Adrenal gland (tissue), 12 donors: Measurements from ENCODE around the gene GATA2. TPM values are rescaled to one million over a fixed set of nuclear protein-coding genes. Genes with fewer than 3 reads are reported as not detected.

ENCODE experiments used
- DNase-seq, 7 donors: peaks; one replicate each; pipeline ENCODE4 v3.0.0-alpha.2; 2019 to 2020
- H3K27ac ChIP-seq, 5 donors: fragments of 200-600 bp; sonication (generic) in 4 of 5; 1 replicate in 3 of 5; 2 replicates in 2 of 5; pipeline versions ENCODE4 v1.5.1 to v1.8.0; 2016 to 2020; ENCODE audit warnings: mild to moderate bottlenecking in 1 of 5
- H3K27me3 ChIP-seq: fragments of 200-600 bp; 2 replicates; pipeline ENCODE4 v1.8.0; 2021
- H3K36me3 ChIP-seq, 2 donors: fragments of 200-600 bp; replicated peaks in 1 of 2; 1 replicate in 1 of 2; 2 replicates in 1 of 2; pipeline versions ENCODE4 v1.5.1 to v1.8.0; 2018 to 2022
- H3K4me1 ChIP-seq, 2 donors: fragments of 200-600 bp; replicated peaks in 1 of 2; 1 replicate in 1 of 2; 2 replicates in 1 of 2; pipeline versions ENCODE4 v1.5.1 to v1.8.0; 2018 to 2021
- H3K4me3 ChIP-seq, 4 donors: fragments of 200-600 bp; sonication (generic) in 3 of 4; one replicate each; pipeline ENCODE4 v1.5.1; 2016 to 2018
- H3K9me3 ChIP-seq, 3 donors: fragments of 200-600 bp; sonication (generic) in 1 of 3; replicated peaks in 1 of 3; 1 replicate in 2 of 3; 2 replicates in 1 of 3; pipeline versions ENCODE4 v1.5.1 to v1.8.0; 2016 to 2021
- POLR2A ChIP-seq, 2 donors: fragments of 450-650 bp; IDR thresholded peaks; one replicate each; pipeline ENCODE4 v1.6.1; 2017; ENCODE audit warnings: antibody characterized with exemption in 2 of 2, mild to moderate bottlenecking in 2 of 2, moderate library complexity in 1 of 2
- WGBS, 4 donors: extraction: QIAGEN DNeasy Blood & Tissue Kit in 2 of 4; methylation state at CpG; one replicate each; pipeline versions ENCODE4 v1.1.5 to v1.1.7; 2013 to 2017; 5-methylcytosine and 5-hydroxymethylcytosine counted together
- intact Hi-C, 2 donors: fragments of 100-400 bp; cut with DNase I; formaldehyde crosslinking; loops; one replicate each; pipeline versions ENCODE4 v1.14.1 to v1.15.0; 2022 to 2023
- polyA plus RNA-seq, 3 donors: library from polyadenylated mRNA; stranded (reverse); fragments of 200-250 nt in 2 of 3; fragments of 350-450 nt in 1 of 3; fragmentation: Illumina TruSeq in 1 of 3; extraction: RNeasy Lipid Tissue Mini Kit (QIAGEN cat#74804) in 1 of 3; gene quantifications; one replicate each; pipeline ENCODE4 v1.2.3, GENCODE V29; 2013 to 2014
- total RNA-seq, 9 donors: library from RNA; depleted of rRNA in 4 of 9; stranded (reverse); fragments of >200 nt in 4 of 9; fragments of 120-200 nt in 1 of 9; fragmentation: NEBNext Ultra II Directional in 1 of 9; extraction: Animal tissue kit (Norgen Biotek cat#: 25700) in 1 of 9; gene quantifications; one replicate each; pipeline versions ENCODE4 v1.1.0 to v1.2.4, GENCODE V29; 2013 to 2023
- TF ChIP-seq, protein P1 (sequence below), 6 experiments: fragments of 450-650 bp in 4 of 6; fragments of 200-600 bp in 2 of 6; sonication (generic) in 1 of 6; IDR thresholded peaks; 1 replicate in 5 of 6; 2 replicates in 1 of 6; pipeline versions ENCODE4 v1.5.1 to v1.8.0; 2016 to 2021; ENCODE audit warnings: antibody characterized with exemption in 6 of 6, mild to moderate bottlenecking in 2 of 6, moderate library complexity in 1 of 6
- donor health status: healthy with polysubstance abuse.
- donor health status: Bipolar disorder and iron deficiency.
- donor health status: DM: yes; HTN: yes; CAD: no.
- donor health status: DM: no; HTN: no; CAD: no.
- donor health status: DM: no; HTN: no; CAD: no.
- donor health status: DM: yes; HTN: yes; CAD: no.

GATA2 gene
- total and polyA plus RNA-seq, 12 donors, result 3.4 to 37.5 (median 7.4) TPM

- Histone ChIP-seq H3K4me1 (no peaks in the 10 kb centered on the region), H3K36me3 (no peaks in the 10 kb centered on the region), H3K9me3 (no peaks in the 10 kb centered on the region), H3K27me3 (peaks cover 4% of the 10 kb centered on the region), H3K4me3 (no peak overlapping the region), H3K27ac (no peak overlapping the region)
- 80 to 89% (median 88%) methylated on average over 2 of the region's 2 CpGs; no CpG with 5 or more reads in 1 of the 4 donors for WGBS, 4 donors
- intact Hi-C loops, result no loop called here
- TF ChIP-seq POLR2A (IDR thresholded peaks at IDR 0.05), result no peak
- TF ChIP-seq, protein P1, sequence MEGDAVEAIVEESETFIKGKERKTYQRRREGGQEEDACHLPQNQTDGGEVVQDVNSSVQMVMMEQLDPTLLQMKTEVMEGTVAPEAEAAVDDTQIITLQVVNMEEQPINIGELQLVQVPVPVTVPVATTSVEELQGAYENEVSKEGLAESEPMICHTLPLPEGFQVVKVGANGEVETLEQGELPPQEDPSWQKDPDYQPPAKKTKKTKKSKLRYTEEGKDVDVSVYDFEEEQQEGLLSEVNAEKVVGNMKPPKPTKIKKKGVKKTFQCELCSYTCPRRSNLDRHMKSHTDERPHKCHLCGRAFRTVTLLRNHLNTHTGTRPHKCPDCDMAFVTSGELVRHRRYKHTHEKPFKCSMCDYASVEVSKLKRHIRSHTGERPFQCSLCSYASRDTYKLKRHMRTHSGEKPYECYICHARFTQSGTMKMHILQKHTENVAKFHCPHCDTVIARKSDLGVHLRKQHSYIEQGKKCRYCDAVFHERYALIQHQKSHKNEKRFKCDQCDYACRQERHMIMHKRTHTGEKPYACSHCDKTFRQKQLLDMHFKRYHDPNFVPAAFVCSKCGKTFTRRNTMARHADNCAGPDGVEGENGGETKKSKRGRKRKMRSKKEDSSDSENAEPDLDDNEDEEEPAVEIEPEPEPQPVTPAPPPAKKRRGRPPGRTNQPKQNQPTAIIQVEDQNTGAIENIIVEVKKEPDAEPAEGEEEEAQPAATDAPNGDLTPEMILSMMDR (IDR thresholded peaks at IDR 0.05), result no peak
- DNase-seq, result no peak
These were observed 38.7 kb downstream of the GATA2 start for GRCh38 chr3:128454310-128454618.

DNA sequence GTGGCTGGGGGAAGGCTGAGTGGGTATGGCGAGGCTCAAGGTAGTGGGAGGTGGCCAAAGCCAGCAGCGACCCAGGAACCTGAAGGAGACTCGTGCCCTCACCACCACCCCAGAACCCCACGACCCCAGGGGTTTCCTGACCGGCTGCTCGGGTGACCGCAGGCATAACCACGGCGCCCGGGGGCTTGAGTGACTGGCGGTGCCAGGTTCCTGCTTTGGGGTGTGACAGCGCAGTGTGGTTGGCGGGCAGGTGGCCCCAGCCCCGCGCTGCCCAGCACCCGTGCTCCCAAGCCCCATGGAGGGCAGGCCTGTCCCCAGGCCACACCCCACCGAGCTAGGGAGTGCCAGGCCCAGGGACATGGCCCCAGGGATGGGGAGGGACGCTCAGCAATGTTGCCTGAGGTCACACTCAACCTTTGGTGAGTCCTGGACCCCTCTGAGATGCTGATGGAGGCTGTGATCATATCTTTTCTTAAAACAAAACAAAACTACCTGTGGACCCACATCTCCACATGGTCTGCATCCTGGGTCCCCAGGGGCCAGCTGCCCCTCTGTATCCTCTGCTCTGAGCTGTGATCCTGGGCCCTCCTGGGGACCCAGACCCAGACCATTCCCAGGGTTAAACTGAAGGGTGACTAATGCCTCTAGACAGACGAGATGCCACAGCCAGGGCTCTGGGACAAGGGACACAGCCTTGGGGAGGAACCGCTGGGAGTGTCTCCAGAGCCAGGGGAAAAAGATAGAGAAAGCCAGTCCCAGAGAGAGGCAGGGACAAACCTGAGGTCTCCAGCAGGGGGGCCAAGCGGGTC, 39.3 kb downstream of the GATA2 start:
- no peak overlapping the region for H3K4me3 ChIP-seq
- peaks cover 4% of the 10 kb centered on the region for H3K27me3 ChIP-seq
- intact Hi-C loops, result no loop called here
- no peaks in the 10 kb centered on the region for H3K4me1 ChIP-seq
- 60 to 81% (median 71%) methylated on average over 5 to 21 of the region's 21 CpGs for WGBS, 4 donors
- no peak for TF ChIP-seq POLR2A (IDR thresholded peaks at IDR 0.05)
- TF ChIP-seq, protein P1 (IDR thresholded peaks at IDR 0.05), result no peak
- DNase-seq, result no peak
- H3K9me3 ChIP-seq, result no peaks in the 10 kb centered on the region
- no peaks in the 10 kb centered on the region for H3K36me3 ChIP-seq
- no peak overlapping the region for H3K27ac ChIP-seq

- H3K36me3 ChIP-seq, result no peaks in the 10 kb centered on the region
- peaks cover 4% of the 10 kb centered on the region for H3K27me3 ChIP-seq
- intact Hi-C loops, result no loop called here
- TF ChIP-seq, protein P1 (IDR thresholded peaks at IDR 0.05), result no peak
- WGBS, 4 donors, result 66 to 86% (median 82%) methylated on average over 9 to 21 of the region's 21 CpGs
- no peak for DNase-seq
- no peaks in the 10 kb centered on the region for H3K9me3 ChIP-seq
- no peak overlapping the region for H3K4me3 ChIP-seq
- no peak overlapping the region for H3K27ac ChIP-seq
- no peaks in the 10 kb centered on the region for H3K4me1 ChIP-seq
These were observed 40.2 kb downstream of the GATA2 start for GRCh38 chr3:128452678-128453275.

GRCh38 chr3:128452120-128452519, 40.9 kb downstream of the GATA2 start:
- Histone ChIP-seq H3K4me3 (no peak overlapping the region), H3K27me3 (peaks cover 4% of the 10 kb centered on the region), H3K36me3 (no peaks in the 10 kb centered on the region), H3K4me1 (no peaks in the 10 kb centered on the region), H3K27ac (no peak overlapping the region), H3K9me3 (no peaks in the 10 kb centered on the region)
- DNase-seq, result no peak
- 80 to 90% (median 85%) methylated on average over 9 of the region's 9 CpGs for WGBS, 4 donors
- TF ChIP-seq, protein P1 (IDR thresholded peaks at IDR 0.05), result no peak
- TF ChIP-seq POLR2A (IDR thresholded peaks at IDR 0.05), result no peak
- intact Hi-C loops, result no loop called here
